AG10803 (cell line): ENCODE results near the gene TMEM108.
A peak's percentile ranks its signal among the peaks of the same experiment; 100 is the strongest.

ENCODE experiments used
- DNase-seq: peaks from one replicate; pipeline ENCODE4 v3.0.0; 2010; ENCODE audit warnings: low read depth
- H3K4me3 ChIP-seq: 2 replicates; pipeline ENCODE4 v1.5.1; 2011; ENCODE audit warnings: mild to moderate bottlenecking, low read length, control low read depth
- CTCF ChIP-seq: conservative IDR thresholded peaks from 2 replicates; pipeline ENCODE4 v1.5.1; 2011; ENCODE audit warnings: mild to moderate bottlenecking, low read length, control low read depth, inconsistent platforms

TMEM108 gene

GRCh38 chr3:133289322-133289721 is 251.1 kb downstream of the TMEM108 start:
- no peak for DNase-seq
- H3K4me3 ChIP-seq: no peak overlapping the region
- TF ChIP-seq CTCF: no peak

- TF ChIP-seq CTCF: no peak
- H3K4me3 ChIP-seq: no peak overlapping the region
- no peak for DNase-seq
Measured at GRCh38 chr3:133292296-133292695, 254.1 kb downstream of the TMEM108 start.

- no peak for DNase-seq
Measured at GRCh38 chr3:133293397-133294110, 255.4 kb downstream of the TMEM108 start.

GRCh38 chr3:133294253-133294652 is 256.1 kb downstream of the TMEM108 start:
- no peak overlapping the region for H3K4me3 ChIP-seq
- no peak for DNase-seq
- no peak for TF ChIP-seq CTCF

More at GRCh38 chr3:133293397-133294110, 255.4 kb downstream of the TMEM108 start:
- no peak for TF ChIP-seq CTCF
- no peak overlapping the region for H3K4me3 ChIP-seq

- H3K4me3 ChIP-seq: no peak overlapping the region
- peak; percentile 37 for DNase-seq
- TF ChIP-seq CTCF: no peak
Measured at GRCh38 chr3:133295199-133295901, 257.2 kb downstream of the TMEM108 start.

- DNase-seq: no peak
Measured at GRCh38 chr3:133295944-133296917, 258.0 kb downstream of the TMEM108 start.

More at GRCh38 chr3:133295944-133296917, 258.0 kb downstream of the TMEM108 start:
- no peak overlapping the region for H3K4me3 ChIP-seq
- TF ChIP-seq CTCF: no peak
